ENCODE results near the gene DAB2. TPM values are rescaled to one million over a fixed set of nuclear protein-coding genes. Genes with fewer than 3 reads are reported as not detected.
A peak's percentile ranks its signal among the peaks of the same experiment; 100 is the strongest.

Gene DAB2
- total RNA-seq, 1 donor = 217 TPM

DNA sequence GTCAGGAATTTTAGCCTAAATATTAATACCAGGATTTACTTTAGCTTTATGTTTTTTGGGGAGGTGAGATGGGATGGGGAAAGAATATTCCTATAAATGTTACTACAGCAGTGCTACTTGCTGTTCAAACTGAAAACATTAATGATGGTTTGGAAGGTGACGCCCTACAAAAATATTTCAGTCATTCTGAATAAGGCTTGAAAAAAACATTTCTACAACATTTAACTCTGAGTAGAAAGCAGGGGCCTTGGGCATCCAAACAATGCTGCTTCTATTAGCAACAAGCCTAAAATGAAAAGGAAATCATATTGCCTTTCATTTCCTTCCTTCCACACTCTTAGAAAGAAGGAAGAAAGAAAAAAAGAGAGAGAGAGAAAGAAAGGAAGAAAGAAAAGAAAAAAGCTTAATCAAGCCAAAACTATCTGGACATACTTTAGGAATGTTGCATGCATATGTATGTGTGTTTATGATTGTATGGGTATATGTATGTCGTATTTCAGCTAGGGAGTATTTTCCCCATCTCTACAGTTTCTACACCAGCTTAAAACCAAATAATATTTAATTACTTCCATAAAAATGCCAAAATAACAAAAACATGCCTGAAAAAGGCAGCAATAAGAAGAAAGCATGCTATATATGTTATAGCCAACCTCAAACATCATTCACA, 16.3 kb upstream of the DAB2 start:
- no peak overlapping the region for H3K4me3 ChIP-seq (ENCODE audit: low read depth, low read length)
- TF ChIP-seq, protein P1, sequence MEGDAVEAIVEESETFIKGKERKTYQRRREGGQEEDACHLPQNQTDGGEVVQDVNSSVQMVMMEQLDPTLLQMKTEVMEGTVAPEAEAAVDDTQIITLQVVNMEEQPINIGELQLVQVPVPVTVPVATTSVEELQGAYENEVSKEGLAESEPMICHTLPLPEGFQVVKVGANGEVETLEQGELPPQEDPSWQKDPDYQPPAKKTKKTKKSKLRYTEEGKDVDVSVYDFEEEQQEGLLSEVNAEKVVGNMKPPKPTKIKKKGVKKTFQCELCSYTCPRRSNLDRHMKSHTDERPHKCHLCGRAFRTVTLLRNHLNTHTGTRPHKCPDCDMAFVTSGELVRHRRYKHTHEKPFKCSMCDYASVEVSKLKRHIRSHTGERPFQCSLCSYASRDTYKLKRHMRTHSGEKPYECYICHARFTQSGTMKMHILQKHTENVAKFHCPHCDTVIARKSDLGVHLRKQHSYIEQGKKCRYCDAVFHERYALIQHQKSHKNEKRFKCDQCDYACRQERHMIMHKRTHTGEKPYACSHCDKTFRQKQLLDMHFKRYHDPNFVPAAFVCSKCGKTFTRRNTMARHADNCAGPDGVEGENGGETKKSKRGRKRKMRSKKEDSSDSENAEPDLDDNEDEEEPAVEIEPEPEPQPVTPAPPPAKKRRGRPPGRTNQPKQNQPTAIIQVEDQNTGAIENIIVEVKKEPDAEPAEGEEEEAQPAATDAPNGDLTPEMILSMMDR (IDR thresholded peaks at IDR 0.05; ENCODE audit: insufficient read depth, low read length) = no peak
- peak; percentile 62 for DNase-seq (ENCODE audit: low read depth)

DNA sequence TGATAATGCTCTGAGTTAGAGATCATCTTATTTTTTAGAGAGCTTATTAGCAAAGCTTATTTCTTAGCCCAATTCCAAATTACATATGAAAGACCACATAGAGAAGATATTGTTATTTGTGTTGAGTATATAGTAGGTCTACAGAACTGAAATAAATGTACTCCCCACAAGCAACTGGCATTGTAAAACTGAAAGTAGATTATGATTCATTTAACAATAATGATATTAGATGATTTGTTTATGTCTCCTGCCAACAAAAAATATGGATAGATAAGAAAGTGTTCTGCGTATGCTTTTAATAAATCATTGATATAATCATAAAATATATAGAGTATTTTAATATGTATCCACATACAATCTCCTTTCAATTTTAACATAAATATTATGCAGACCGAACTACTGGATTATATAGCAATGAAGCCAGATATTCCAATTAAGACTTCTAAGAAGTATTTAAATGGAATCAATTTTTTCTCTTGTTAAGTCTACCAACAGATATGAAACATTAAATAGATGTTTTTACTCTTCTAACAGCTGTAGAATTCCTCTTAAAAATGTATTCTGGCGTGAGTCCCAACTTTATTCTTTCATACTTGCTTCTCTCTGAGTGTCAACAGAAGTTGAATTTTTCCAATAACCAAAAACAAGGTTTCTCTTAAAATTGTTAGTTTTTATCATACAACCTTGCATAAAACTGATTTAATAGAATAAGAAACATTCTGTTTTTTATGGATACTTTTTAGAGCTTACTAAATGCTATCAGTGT, 15.6 kb upstream of the DAB2 start:
- DNase-seq (ENCODE audit: low read depth) = peak; percentile 31
- no peak overlapping the region for H3K4me3 ChIP-seq (ENCODE audit: low read depth, low read length)
- TF ChIP-seq, protein P1 (IDR thresholded peaks at IDR 0.05; ENCODE audit: insufficient read depth, low read length) = no peak

DNA sequence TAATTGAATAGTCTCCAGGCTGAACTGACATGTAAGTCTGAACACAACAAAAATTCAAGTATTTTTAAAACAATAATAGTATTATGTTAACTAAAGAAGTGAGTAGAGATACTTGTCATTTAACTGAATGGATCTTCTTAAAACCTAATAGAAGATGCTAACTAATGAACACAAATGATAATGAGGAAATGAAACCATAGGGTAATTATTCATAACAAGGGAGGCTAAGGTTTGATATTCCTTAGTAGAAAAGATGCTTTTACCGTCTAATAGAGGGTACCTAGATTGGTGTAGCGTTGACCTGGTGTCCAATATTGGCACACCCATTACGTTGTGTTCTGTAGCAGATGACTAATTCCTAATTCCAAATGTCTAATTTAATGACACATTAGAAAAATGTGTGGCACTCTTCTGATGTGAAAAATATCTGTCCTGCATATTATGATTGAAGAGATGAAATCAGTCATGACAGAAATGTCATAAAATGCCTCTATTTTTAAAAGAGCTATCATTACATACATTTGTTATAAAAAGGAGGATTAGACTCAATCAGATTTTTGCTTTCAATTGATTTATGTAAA, 14.9 kb upstream of the DAB2 start:
- DNase-seq (ENCODE audit: low read depth) = no peak
- TF ChIP-seq, protein P1 (IDR thresholded peaks at IDR 0.05; ENCODE audit: insufficient read depth, low read length) = no peak
- no peak overlapping the region for H3K4me3 ChIP-seq (ENCODE audit: low read depth, low read length)

DNA sequence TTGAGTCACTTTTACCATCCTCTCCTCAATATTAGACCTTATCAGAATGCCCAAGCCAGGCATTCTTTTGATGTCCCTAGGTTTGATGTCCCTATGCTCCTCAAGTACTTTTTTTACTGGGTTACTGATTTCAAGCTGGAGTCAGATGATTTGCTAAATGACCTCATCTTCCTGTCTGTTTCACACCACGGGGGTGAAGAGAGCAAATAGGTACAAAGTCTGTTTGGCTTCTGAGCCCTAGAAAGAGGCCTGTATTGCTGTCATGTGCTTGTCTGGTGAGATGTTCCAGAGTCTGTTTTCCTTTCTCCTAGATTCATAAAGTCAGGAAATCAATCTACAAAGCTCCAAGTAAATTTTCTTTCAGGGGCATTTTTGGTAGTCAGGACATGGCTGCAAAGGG, 12.7 kb upstream of the DAB2 start:
- no peak overlapping the region for H3K4me3 ChIP-seq (ENCODE audit: low read depth, low read length)
- no peak for DNase-seq (ENCODE audit: low read depth)
- TF ChIP-seq, protein P1 (IDR thresholded peaks at IDR 0.05; ENCODE audit: insufficient read depth, low read length) = no peak

DNA sequence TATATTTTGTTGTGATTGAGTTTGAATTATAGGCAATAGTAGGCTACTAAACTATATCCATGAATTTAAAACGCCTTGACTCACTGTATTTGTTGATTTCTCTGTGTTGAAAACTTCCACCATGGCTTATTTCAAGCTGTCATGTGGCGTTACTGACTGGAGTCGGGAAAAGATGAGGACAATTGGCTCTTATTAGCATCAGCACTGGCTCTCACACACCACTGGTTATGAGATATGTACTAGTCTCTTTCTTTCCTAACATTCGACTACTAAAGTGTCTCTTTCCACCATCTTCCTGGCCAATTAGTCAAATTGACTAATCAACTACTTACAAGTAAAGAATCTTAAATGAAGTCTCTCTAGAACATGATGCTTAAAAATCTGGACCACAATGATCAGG, 9.1 kb upstream of the DAB2 start:
- no peak overlapping the region for H3K4me3 ChIP-seq (ENCODE audit: low read depth, low read length)
- DNase-seq (ENCODE audit: low read depth) = no peak
- TF ChIP-seq, protein P1 (IDR thresholded peaks at IDR 0.05; ENCODE audit: insufficient read depth, low read length) = no peak

DNA sequence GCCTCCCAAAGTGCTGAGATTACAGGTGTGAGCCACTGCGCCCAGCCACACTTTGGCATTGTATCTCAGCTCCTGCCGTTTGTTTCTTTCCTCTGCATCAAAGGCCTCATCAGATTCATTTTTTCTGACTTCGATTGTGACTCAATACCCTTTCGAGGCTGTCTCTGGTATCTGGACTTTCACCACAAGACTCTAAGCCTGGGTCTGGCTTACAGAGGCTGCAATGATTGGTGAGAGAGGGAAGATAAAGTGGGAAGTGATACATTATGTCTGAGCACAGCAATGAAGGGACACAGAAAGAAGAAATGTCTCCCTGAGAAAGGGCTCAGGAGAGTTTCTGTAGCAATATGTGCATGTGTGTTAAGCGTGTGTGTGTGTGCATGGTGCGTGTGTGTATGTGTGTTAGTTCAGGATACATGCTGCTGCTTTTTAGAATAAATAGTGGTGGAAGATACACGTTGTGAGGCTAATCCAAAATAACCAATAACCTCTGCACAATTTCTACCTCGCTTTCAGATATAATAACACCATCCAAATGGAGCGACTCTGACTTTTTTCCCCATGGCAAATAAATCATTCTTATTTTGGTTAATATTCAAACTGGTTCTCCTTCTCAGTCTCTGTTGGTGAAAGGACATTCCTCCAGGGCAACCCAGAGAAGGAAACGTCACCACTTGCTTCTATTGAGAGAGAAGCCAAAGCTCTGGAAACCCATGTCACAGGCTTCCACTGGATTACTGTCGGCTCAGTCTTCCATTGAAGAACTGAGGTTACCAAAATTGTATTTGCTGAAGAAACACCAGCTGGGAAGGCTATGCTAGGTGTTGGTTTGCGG, 8.1 kb upstream of the DAB2 start:
- DNase-seq (ENCODE audit: low read depth) = peak; percentile 9
- TF ChIP-seq, protein P1 (IDR thresholded peaks at IDR 0.05; ENCODE audit: insufficient read depth, low read length) = no peak
- no peak overlapping the region for H3K4me3 ChIP-seq (ENCODE audit: low read depth, low read length)
